Breast epithelium (tissue), 4 donors: ENCODE results near the gene NCDN. TPM values are rescaled to one million over a fixed set of nuclear protein-coding genes. Genes with fewer than 3 reads are reported as not detected.
A peak's percentile ranks its signal among the peaks of the same experiment; 100 is the strongest.

ENCODE experiments used
- DNase-seq, 2 donors: peaks; one replicate each; pipeline ENCODE4 v3.0.0-alpha.2; 2019; ENCODE audit warnings: low spot score in 2 of 2
- H3K27ac ChIP-seq, 2 donors: fragments of 200-600 bp; sonication (generic) in 1 of 2; one replicate each; pipeline ENCODE4 v1.5.1; 2016 to 2019; ENCODE audit warnings: mild to moderate bottlenecking in 1 of 2
- H3K27me3 ChIP-seq, 2 donors: fragments of 200-600 bp; sonication (generic) in 1 of 2; one replicate each; pipeline versions ENCODE4 v1.5.1 to v1.6.0; 2017 to 2019; ENCODE audit warnings: control low read depth in 1 of 2, mild to moderate bottlenecking in 1 of 2
- H3K36me3 ChIP-seq: fragments of 200-600 bp; one replicate; pipeline ENCODE4 v1.5.1; 2019
- H3K4me1 ChIP-seq, 2 donors: fragments of 200-600 bp; sonication (generic); one replicate each; pipeline ENCODE4 v1.5.1; 2016 to 2019; ENCODE audit warnings: control low read depth in 1 of 2
- H3K4me3 ChIP-seq, 3 donors: fragments of 200-600 bp; sonication (generic); 1 replicate in 2 of 3; 2 replicates in 1 of 3; pipeline ENCODE4 v1.5.1; 2016 to 2019; ENCODE audit warnings: mild to moderate bottlenecking in 3 of 3, moderate library complexity in 2 of 3
- H3K9me3 ChIP-seq, 2 donors: fragments of 200-600 bp; sonication (generic) in 1 of 2; one replicate each; pipeline ENCODE4 v1.5.1; 2016 to 2019; ENCODE audit warnings: control low read depth in 1 of 2
- CTCF ChIP-seq, 3 donors: fragments of 450-650 bp; IDR thresholded peaks; one replicate each; pipeline ENCODE4 v1.5.1; 2016 to 2017; ENCODE audit warnings: antibody characterized with exemption in 3 of 3, mild to moderate bottlenecking in 3 of 3, moderate library complexity in 3 of 3
- POLR2A ChIP-seq: fragments of 450-650 bp; IDR thresholded peaks from one replicate; pipeline ENCODE4 v1.6.1; 2016; ENCODE audit warnings: antibody characterized with exemption, mild to moderate bottlenecking, moderate library complexity
- POLR2AphosphoS5 ChIP-seq, 3 donors: sonication (generic); formaldehyde crosslinking; IDR thresholded peaks; one replicate each; pipeline ENCODE4 v1.6.1; 2017; ENCODE audit warnings: antibody characterized with exemption in 3 of 3
- intact Hi-C: fragments of 100-400 bp; cut with DNase I; formaldehyde crosslinking; loops from one replicate; pipeline ENCODE4 v1.15.1; 2023; ENCODE audit warnings: low total_unique reads
- total RNA-seq, 3 donors: library from RNA; depleted of rRNA; stranded (reverse); fragments of >200 nt; gene quantifications; one replicate each; pipeline ENCODE4 v1.1.0, GENCODE V29; 2016

Gene NCDN
- total RNA-seq, 3 donors from 2014 or later = 9.9 to 22.3 (median 16.2) TPM

GRCh38 chr1:35556484-35557117, 998 bp upstream of the NCDN start:
- Histone ChIP-seq H3K27ac (peak overlapping the region; percentile 95 to 99), H3K9me3 (no peaks in the 10 kb centered on the region), H3K4me3 (peak overlapping the region; percentile 81 to 95 (median 88)), H3K27me3 (no peaks in the 10 kb centered on the region), H3K36me3 (no peaks in the 10 kb centered on the region), H3K4me1 (peaks cover 0 to 30% of the 10 kb centered on the region in 2 donors)
- TF ChIP-seq POLR2AphosphoS5 (IDR thresholded peaks at IDR 0.05) (no peak), CTCF (IDR thresholded peaks at IDR 0.05) (no peak), POLR2A (no peak)
- no peak for DNase-seq
- intact Hi-C loops = no loop called here

- Histone ChIP-seq H3K9me3 (no peaks in the 10 kb centered on the region), H3K27ac (peak within 1 kb of the TSS; percentile 95 to 99), H3K4me3 (peak within 1 kb of the TSS; percentile 81 to 95 (median 88)), H3K36me3 (no peaks in the 10 kb centered on the region), H3K4me1 (peaks cover 0 to 31% of the 10 kb centered on the region in 2 donors), H3K27me3 (no peaks in the 10 kb centered on the region)
- intact Hi-C loops = no loop called here
- TF ChIP-seq POLR2AphosphoS5 (IDR thresholded peaks at IDR 0.05) = peak; percentile 73 to 79 (median 79)
- TF ChIP-seq CTCF (IDR thresholded peaks at IDR 0.05) = no peak
- peak; percentile 42 for TF ChIP-seq POLR2A
- no peak for DNase-seq
Observed at GRCh38 chr1:35557118-35557610, 435 bp upstream of the NCDN start, which contains the start of gene KIAA0319L. KIAA0319L (minus strand) TSS chr1:35557403; CDS start chr1:35554491, 2,912 bp downstream.

GRCh38 chr1:35558374-35559316, 1.0 kb downstream of the NCDN start:
- no peaks in the 10 kb centered on the region for H3K9me3 ChIP-seq
- peak overlapping the region; percentile 81 to 95 (median 88) for H3K4me3 ChIP-seq
- H3K36me3 ChIP-seq = no peaks in the 10 kb centered on the region
- no peaks in the 10 kb centered on the region for H3K27me3 ChIP-seq
- H3K4me1 ChIP-seq = peaks cover 0 to 31% of the 10 kb centered on the region in 2 donors
- peak overlapping the region; percentile 95 to 99 for H3K27ac ChIP-seq
- DNase-seq = no peak
- intact Hi-C loops = no loop called here
- no peak for TF ChIP-seq POLR2AphosphoS5 (IDR thresholded peaks at IDR 0.05)
- TF ChIP-seq POLR2A = no peak
- no peak for TF ChIP-seq CTCF (IDR thresholded peaks at IDR 0.05)

GRCh38 chr1:35559317-35559944, 1.8 kb downstream of the NCDN start:
- no peak for DNase-seq
- H3K27ac ChIP-seq = peak overlapping the region in 1 of 2 donors; percentile 56
- peaks cover 0 to 29% of the 10 kb centered on the region in 2 donors for H3K4me1 ChIP-seq

More at GRCh38 chr1:35559317-35559944, 1.8 kb downstream of the NCDN start:
- TF ChIP-seq POLR2AphosphoS5 (IDR thresholded peaks at IDR 0.05) = no peak
- TF ChIP-seq CTCF (IDR thresholded peaks at IDR 0.05) = no peak
- no peak for TF ChIP-seq POLR2A
- no peaks in the 10 kb centered on the region for H3K9me3 ChIP-seq
- H3K36me3 ChIP-seq = no peaks in the 10 kb centered on the region
- H3K27me3 ChIP-seq = no peaks in the 10 kb centered on the region
- intact Hi-C loops = no loop called here
- peak overlapping the region in 1 of 3 donors; percentile 88 for H3K4me3 ChIP-seq
